Fibroblast of skin of right biceps (primary cell): ENCODE data around the gene SMIM11.
"Not testable (repeated sequence)": the region's sequence is repeated elsewhere in the genome, so short reads cannot be mapped to it uniquely, and the experiment has no call there.

Source experiments
- DNase-seq: peaks from one replicate; pipeline ENCODE4 v3.0.0-alpha.2; 2013

Gene SMIM11

GRCh38 chr21:34427339-34427738 lies 52.0 kb downstream of the SMIM11 start:
- DNase-seq, result not testable (repeated sequence)

- DNase-seq, result not testable (repeated sequence)
These were observed 53.1 kb downstream of the SMIM11 start for GRCh38 chr21:34428441-34428840.

- not testable (repeated sequence) for DNase-seq
These were observed 54.4 kb downstream of the SMIM11 start for GRCh38 chr21:34429710-34430109.
